ENCODE measurements around the gene CCDC197.

CCDC197 gene

GRCh38 chr14:93997082-93997481 is at the start of gene CCDC197:
Gene CCDC197 (plus strand): TSS chr14:93997301. CDS start chr14:93998132, 831 bp downstream.
- DNase-seq, result no peak

GRCh38 chr14:93949511-93950075 is 47.5 kb upstream of the CCDC197 start:
- no peak for DNase-seq

GRCh38 chr14:93950948-93951634 is 46.0 kb upstream of the CCDC197 start:
- DNase-seq, result no peak

DNA sequence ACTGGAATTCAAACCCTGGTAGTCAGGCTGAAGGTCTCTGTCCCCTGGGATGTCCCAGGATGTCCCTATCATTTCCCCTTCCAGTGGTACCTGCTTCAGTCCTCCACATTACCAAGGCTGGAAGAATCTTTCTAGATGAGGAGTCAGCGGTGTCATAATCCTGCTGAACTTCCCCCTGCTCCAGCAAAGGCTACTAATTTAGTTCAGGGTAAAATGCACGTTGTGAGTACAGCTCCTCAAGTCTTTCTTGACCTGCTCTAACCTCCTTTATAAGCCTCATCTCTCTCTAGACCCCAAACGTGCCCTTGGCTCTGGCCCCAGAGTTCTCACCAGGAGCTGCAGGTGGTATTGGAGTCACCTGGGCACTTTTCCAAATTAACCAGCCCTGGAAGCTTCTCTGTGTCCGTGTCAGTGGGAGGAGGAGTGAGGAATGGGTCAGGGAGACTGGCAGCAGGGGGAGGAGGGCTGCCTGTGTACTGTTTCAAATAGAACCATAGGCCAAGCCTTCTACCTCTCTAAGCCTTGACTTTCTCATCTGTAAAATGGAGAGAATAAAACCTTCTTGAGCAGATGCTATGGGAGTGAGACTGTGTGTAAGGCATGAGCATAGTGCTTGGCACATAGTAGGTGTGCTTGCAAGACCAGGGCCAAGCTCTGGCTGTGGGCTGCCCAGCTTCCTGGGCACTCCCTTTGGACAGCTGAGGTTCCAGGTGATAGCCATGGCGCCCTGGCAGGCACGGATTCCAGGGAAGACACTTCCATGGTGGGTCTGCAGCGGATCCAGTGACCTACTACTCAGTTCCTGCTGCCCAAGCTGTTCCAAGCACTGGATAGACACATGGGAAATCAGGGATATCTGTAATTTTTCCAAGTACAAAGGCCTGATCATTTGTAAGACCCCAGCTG is 45.2 kb upstream of the CCDC197 start:
- DNase-seq, result no peak

DNA sequence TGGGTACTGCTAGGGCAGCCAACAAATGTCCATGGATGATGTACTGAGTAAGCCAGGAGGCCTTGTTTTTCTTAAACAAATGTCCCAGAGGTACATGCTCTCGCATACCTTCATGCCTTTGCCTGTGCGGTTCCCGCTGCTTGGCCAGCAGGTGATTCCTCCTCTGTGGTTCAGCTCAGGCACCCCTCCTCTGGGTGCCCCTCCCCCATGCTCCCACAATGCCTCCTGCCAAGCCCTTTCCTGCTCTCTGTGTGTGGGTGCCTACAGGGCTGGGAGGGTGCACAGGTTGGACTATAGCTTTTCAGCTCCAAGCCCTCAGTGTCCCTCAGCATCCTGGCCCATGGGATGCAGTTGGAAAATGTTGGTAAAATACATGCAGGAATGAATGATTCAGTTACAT is 44.3 kb upstream of the CCDC197 start:
- no peak for DNase-seq

GRCh38 chr14:93953263-93953662 is 43.8 kb upstream of the CCDC197 start:
- DNase-seq, result no peak

DNA sequence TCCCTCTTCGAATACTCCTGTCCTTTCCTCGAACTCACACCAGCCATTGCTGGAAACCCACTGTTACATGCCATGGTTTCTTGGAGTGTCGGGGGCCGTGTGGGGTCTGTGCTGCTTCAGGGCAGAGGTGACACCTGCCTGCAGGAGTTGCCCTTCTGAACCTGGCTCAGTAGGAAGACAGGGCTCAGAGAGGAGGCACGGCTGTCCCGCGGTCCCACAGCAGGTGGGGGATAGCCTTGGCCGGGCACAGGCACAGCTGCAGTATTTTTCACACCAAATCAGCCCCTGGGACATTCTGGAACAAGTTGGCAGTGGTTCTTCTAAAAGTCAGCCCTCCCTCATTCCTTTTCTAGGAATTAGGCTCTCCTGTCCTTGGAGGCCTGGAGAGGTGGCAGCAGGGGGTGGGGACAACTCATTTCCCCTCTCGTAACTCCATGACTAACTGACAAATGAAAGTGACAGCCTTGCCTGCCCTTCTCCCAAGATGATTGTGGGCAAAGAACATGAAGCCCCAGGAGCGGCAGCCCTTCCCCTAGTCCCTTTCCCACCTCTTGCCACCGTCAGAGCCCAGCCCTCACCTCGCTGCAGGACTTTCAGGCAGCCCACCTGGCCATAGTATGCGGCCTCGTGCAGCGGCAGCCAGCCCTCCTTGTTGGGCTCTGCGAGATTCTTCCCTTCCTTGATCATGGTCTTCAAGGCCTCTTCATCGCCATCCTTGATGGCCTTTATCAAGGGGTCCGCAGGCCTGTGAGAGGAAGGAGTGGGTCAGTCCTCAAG is 43.2 kb upstream of the CCDC197 start:
- DNase-seq, result no peak

DNA sequence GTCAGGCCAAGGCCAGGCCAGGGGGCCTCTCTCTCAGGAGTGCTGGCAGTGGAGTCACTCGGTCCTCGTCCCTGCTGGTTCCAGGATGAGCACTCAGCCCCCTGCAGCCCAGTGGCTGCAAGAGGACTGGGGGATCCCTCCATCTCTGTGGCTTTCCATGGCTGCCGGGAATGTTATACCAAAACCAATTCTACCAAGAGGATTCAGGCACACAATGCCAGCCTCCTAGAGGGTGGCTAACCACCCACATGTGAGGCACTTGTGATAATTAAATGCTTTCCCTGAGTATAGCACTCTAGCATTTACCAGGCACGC is 42.6 kb upstream of the CCDC197 start:
- no peak for DNase-seq

GRCh38 chr14:93954900-93955849 is 41.9 kb upstream of the CCDC197 start:
- DNase-seq, result peak in 1 of 2 experiments; percentile 35

GRCh38 chr14:93955850-93956481 is 41.1 kb upstream of the CCDC197 start:
- no peak for DNase-seq

- no peak for DNase-seq
Measured at GRCh38 chr14:93956514-93957332, 40.4 kb upstream of the CCDC197 start.

DNA sequence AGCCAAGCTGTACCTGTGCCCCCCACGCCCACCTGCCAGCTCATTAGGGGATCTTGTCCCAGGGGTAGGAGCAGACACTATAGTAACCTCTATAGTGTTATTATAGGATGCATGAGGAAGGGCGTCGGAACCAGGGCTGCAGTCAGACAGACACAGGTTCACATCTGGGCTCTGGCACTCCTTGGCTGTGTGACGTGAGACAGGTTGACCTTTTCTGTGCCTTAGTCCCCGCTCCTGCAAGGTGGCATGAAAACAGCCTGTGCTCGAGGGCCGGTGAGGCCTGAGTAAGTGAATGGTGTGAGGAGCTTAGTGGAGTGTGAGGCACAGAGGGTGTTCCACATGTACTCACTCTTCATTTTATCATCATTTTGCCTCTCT is 39.8 kb upstream of the CCDC197 start:
- no peak for DNase-seq

GRCh38 chr14:93957751-93958566 is 39.1 kb upstream of the CCDC197 start:
- no peak for DNase-seq

DNA sequence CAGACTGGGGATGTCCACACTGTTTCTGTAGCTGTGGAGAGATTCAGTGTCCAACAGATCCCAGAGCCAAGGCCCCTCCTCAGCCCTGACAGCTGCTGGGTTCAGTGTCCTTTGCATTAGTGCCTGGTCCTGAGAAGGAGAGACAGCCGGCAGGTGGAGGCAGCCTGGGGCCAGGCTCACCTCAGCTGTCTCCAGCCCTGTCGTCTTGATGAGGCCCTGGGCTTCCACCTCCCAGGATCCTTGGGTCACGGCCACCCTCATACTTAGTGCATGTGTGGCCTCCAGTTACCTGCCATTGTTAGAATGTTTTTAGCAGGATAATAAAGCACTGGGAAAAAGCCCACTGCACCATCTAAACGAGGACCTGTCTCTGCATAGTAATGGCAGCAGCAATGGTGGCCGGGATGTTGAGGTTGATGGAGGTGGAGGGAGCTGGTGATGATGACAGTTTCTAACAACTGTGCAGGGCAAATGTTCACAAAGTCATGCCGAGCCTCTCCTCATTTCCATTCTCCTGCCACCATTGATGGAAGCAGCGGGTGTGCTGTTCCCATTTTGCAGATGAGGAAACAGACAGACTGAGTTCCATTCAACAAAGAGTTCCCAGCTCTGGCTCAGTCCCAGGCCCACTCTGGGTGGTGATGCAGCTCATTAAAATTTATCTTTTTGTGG is 38.4 kb upstream of the CCDC197 start:
- no peak for DNase-seq

GRCh38 chr14:93959239-93960107 is 37.6 kb upstream of the CCDC197 start:
- peak; percentile 84 to 93 for DNase-seq

DNA sequence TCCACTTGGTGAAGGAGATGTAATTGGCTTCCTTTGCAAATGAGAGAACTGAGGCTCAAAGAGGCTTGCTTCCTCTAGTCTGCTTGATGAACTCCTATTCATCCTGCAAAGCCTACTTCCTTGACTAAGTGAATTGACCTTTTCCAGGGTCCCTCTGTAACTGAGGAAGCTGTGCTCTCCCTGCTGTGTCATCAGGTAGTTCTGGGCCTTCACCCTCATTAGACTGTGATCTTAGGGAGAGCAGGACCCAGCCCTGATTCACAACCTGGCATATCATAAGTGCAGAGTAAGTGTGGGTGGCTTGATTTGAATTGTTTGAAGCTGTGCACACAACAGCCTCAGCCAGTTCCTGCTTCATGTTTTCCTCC is 37.0 kb upstream of the CCDC197 start:
- DNase-seq, result peak in 1 of 2 experiments; percentile 54

GRCh38 chr14:93960774-93961438 is 36.2 kb upstream of the CCDC197 start:
- no peak for DNase-seq

DNA sequence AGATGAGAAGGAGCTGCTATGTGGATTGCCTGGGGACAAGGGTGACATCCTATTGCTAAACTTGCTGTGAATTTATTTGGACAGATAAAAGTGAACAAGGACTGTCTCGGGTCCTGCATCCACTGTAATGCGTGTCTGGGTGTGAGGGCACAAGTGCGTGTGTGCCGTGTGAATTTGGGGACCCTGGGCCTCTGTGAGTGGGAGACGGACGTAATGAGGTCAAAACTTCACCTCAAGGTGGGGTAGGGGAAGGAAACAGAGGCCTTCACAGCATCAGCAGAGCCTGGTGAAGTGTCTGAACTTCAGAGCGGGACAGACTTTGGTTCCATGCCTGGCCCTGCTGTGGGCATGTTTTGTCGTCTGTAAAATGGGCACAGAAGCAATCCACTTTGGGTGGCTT is 35.5 kb upstream of the CCDC197 start:
- DNase-seq, result no peak

Measured in stimulated activated CD4-positive, alpha-beta T cell treated with anti-CD3 and anti-CD28 coated beads, Interleukin-4, amount 100 ng/mL, for 4 hours (primary cell).